GM18907 (cell line): Measurements from ENCODE around the gene LAMTOR4.
"Not testable (repeated sequence)": the region's sequence is repeated elsewhere in the genome, so short reads cannot be mapped to it uniquely, and the experiment has no call there.

Experiments used
- ATAC-seq: cut with Tn5 transposase; IDR thresholded peaks from one replicate; pipeline ENCODE4 v1.9.1; 2021; ENCODE audit warnings: mild to moderate bottlenecking, moderate library complexity; ENCODE audit not compliant: unreplicated experiment

Gene LAMTOR4

DNA sequence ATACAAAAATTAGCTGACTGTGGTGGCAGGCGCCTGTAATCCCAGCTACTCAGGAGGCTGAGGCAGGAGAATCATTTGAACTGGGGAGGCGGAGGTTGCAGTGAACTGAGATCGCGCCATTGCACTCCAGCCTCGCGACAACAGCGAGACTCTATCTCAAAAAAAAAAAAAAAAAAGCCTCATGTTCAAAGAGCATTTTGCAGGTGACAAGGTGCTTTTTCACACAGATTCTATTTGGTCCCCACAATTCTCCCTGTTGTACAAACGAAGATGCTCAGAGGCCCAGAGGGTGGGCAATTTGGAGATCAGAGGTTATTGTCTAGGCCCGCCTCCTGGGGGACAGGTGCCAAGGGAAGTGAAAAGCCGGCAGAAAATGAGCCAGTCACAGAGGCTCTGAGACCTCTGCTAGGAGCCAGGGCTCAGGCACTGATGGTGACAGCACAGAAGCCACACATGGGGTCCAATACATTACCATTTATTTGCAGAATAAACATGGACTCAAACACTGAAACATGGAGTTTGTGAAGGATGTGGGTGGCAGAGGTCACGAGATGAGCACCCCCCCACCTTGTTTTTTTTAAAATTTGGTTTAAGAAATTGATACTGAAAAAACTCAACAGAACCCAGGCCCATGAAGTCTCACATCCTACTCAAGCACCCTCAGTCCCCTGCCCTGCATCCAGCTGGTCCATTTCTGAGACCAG, 20.6 kb downstream of the LAMTOR4 start:
- no peak for ATAC-seq

DNA sequence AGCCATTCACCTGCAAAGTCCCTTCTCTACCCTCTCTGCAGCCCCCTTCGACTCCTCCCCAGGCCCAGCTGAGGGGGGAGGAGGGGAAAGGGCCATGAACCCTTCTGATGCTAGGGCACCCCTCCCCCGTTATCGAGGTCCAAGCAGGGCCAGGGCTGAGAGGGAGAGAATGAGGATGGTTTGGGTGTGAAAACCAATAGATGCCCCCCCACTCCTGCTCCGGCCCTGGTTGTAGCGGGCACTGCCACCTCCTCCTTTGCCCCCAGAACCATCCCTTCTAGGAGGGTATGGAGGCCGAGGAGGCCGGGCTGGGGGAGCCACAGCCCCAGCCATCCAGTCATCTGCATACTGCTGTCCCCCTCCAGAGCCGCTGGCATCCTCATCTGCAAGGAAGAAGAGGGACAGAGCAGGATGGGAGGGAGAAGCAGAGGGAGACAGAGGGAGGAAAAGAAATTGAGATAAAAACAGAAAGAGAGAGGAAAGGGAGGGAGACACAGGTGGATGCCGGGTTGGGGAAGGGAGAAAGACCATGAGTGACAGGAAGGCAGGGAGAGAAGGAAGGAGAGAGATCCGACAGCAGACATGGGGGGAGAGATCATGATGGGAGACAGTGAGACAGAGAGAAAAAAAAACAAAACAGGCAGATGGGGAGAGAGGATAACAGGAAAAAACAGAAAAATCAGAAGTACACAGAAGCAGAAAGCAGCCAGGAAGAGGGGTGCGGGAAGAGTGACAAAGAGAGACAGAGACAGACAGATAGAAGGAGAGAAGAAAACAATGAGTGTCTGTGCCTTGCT, 21.6 kb downstream of the LAMTOR4 start:
- no peak for ATAC-seq

- no peak for ATAC-seq
Measured at GRCh38 chr7:100171087-100171681, 22.5 kb downstream of the LAMTOR4 start.

- no peak for ATAC-seq
Measured at GRCh38 chr7:100171840-100172239, 23.1 kb downstream of the LAMTOR4 start.

DNA sequence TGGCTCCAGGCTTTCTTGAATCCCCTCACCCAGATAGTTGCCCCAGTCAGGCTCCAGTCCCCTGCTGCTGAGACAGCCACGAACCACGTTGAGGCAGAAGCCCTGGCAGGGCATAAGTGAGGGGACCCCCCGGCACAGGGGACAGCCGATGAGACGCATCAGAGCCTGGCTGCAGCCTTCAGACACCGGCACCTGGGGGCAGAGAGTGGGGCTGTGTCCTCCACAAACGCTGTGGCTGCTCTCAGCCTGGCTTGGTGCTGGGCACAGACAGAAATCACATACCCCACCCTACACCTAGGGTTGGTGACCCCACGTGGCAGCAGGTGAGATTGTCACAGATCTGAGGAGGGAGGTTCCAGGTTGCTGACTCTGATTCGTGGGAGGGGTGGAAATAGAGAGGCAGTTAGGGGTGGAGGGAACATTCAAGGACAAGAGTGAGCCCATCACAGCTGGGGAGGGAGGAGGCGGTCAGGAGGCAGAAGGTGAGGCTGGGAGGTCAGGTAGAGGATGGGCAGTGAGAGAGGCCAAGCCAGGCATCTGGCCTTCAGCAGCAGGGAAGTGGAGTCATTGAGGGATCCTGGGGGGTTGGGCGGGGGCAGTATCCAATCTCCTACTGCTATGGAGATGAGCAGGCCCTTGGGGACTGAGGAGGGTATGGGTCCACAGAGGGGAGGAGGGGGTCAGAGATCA, 25.2 kb downstream of the LAMTOR4 start:
- ATAC-seq, result no peak

GRCh38 chr7:100174582-100174981, 25.9 kb downstream of the LAMTOR4 start:
- no peak for ATAC-seq

GRCh38 chr7:100175296-100175935, 26.7 kb downstream of the LAMTOR4 start:
- ATAC-seq, result no peak

GRCh38 chr7:100176096-100177044, 27.7 kb downstream of the LAMTOR4 start:
- no peak for ATAC-seq

DNA sequence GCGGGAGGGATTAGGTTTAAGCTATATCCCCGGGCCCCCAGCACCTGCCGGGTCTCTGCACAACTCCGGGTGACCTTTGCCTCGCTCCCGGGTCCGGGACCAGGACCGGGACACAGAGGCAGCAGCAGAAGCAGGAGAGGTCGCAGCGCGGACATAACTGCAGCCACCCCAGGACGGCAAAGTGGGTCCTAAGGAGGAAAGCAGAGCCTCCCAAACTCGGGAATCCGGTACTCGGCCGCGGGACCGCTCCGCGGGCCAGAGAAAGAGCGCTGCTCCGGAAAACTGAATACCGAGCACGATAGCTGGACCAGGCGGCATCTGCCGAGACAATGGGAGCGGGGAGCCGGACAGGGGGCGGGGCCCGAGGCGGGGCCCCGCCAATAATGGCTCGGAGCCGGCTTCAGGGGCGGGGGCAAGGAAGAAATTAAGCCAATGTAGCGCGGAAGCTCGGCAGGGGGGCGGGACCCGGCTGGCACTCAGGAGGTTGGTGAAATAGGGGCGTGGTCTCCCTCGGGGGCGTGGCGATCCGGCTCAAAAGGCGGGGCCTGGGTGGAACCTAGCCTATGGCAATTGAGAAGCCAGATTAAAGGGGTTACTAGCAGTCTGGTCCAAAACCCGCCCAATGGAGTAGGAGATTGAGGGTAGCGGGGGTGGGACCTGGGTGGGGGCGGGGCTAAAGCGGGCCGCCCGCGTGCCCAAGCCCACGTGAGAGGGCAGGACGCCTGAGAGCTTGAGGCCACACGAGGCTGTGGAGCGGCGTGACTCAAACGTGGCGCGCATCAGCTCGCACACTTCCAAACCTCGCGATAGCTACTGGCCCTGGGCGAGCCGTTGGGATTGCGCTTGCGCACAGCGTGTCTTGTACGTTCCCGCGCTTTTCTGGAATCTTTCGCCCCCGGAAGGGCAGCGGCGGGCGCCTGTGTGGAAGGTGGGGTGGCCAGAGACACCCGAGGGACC, 28.6 kb downstream of the LAMTOR4 start, which contains the start of the genes GPC2 and STAG3:
TSS of gene GPC2 (minus strand) at position 337 of the 957 bp plus-strand sequence. CDS start at position 155, 182 bp downstream.
TSS of gene STAG3 (plus strand) at position 874 of the 957 bp plus-strand sequence. CDS start 2,639 bp downstream, outside the sequence.
- ATAC-seq, result peak; percentile 83

DNA sequence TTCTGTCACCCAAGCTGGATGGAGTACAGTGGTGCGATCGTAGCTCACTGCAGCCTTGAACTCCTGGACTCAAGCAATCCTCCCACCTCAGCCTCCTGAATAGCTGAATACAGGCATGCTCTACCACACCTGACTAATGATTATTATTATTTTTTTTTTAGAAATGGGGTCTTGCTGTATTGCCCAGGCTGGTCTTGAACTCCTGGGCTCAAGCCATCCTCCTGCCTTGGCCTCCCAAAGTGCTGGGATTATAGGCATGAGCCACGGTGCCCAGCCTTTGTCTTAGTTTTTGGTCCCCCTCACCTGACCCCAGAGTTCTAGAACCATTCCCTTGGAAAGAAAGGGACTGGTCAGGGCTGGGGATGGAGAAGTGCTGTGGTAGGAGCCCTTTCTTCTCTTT, 31.4 kb downstream of the LAMTOR4 start:
- not testable (repeated sequence) for ATAC-seq

DNA sequence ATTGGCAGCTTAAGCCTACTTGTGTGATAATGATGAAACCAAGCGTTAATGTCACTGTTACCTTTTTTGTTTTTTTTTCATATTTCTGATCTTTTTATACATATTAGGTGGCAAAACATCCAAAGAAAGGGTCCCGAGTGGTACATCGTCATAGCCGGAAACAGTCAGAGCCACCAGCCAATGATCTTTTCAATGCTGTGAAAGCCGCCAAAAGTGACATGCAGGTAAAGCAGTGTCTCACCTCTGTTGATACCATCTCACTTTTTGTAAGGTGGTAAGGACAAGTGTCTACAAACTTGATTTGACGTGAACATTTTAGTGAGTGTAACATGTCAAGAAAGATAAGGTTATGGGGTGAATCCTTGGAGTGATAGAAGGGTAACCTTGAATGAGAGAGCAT, 33.9 kb downstream of the LAMTOR4 start:
- not testable (repeated sequence) for ATAC-seq

DNA sequence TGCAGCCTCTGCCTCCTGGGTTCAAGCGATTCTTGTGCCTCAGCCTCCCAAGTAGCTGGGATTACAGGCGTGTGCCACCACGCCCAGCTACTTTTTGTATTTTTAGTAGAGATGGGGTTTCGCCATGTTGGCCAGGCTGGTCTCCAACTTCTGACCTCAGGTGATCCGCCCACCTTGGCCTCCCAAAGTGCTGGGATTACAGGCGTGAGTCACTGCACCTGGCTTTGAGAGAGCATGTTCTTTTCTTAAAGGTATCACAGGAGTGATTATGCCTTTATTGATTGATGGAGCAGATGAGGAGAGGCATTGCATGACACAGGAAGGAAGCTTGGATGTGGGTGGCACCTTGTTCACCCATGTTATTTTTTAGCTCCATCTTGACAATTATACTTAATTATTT, 34.4 kb downstream of the LAMTOR4 start:
- ATAC-seq, result not testable (repeated sequence)

DNA sequence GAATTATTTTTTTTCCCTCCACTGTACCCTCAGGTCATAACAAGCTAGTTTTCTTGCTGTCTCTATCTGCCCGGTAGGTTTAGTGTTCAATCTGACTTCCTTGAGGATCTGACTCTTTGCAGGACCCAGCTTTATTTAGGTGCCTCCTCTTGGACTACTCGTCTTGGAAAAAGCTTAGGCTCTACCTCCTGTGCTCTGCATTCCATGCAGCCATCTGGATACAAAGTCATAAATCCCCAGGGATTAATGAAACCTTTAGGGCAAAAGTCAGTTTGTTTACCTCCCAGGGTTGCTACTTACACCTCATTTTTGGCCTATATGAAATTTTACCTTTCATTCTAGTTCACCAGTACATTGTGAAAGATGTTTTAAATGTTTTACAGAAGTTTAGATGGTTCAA, 37.0 kb downstream of the LAMTOR4 start:
- no peak for ATAC-seq

GRCh38 chr7:100189061-100189460, 40.3 kb downstream of the LAMTOR4 start:
- no peak for ATAC-seq

- peak; percentile 60 for ATAC-seq
Measured at GRCh38 chr7:100190048-100190711, 41.5 kb downstream of the LAMTOR4 start.

GRCh38 chr7:100191775-100192174, 43.1 kb downstream of the LAMTOR4 start:
- ATAC-seq, result no peak

DNA sequence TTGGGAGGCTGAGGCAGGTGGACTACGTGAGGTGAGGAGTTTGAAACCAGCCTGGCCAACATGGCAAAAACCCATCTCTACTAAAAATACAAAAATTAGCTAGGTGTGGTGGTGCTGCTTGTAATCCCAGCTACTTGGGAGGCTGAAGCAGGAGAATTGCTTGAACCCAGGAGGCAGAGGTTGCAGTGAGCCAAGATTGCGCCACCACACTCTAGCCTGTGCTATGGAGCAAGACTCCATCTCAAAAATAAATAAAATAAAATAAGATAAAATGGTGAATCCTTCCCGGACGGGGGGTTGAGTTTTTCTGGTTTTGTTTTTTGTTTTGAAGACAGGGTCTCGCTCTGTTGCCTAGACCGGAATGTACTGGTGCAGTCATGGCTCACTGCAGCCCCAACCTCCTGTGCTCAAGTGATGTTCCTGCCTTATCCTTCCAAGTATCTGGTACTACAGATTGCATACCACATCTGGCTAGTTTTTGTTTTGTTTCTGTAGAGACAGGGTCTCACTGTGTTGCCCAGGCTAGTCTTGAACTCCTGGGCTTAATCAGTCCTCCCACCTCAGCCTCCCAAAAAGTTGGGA, 43.7 kb downstream of the LAMTOR4 start:
- not testable (repeated sequence) for ATAC-seq
